Measurements from ENCODE around the gene KIF5B. TPM values are rescaled to one million over a fixed set of nuclear protein-coding genes. Genes with fewer than 3 reads are reported as not detected.

The KIF5B gene
- total RNA-seq, 2 experiments from 2014 or later, result 63.8 to 81.3 TPM

DNA sequence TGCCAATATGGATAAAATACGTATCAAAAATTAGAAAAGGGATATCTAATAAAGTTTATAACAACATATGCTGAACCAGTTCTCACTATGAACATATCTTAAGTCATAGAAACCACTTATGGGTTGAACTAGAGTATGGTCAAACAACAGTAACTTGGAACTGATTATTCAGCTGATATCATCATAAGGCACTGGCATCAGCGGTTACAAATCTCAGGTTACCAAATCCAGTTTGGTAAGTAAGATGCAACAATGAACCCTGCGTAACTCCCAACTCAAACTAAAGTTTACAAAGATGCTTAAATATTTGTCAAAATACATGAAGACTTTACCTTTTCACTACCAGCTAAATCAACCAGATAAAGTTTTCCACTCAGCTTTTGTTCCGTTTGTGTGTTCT lies 19.3 kb downstream of the KIF5B start:
- H3K4me1 ChIP-seq (ENCODE audit: insufficient read depth, low read length, poor library complexity, severe bottlenecking), result peaks cover 7% of the 10 kb centered on the region
- ChIA-PET POLR2A (interaction anchor here (0.6 to 1.2 kb wide), 5 partner anchors 8 to 196 kb away, joined by 3 to 6 read pairs (median 4); no protein-coding TSS in a partner anchor), CTCF (ENCODE audit: unreplicated experiment) (no interaction called here)
- no peaks in the 10 kb centered on the region for H3K9me3 ChIP-seq (ENCODE audit: low read length)
- no peak for DNase-seq (ENCODE audit: low spot score)
- H3K79me2 ChIP-seq (ENCODE audit: insufficient read depth, low read depth, low read length), result peaks cover 47% of the 10 kb centered on the region
- no peak overlapping the region for H3K4me3 ChIP-seq (ENCODE audit: low read depth, low read length, poor library complexity, severe bottlenecking)
- peaks cover 22% of the 10 kb centered on the region; the same call in 1 of the 2 replicates for H4K20me1 ChIP-seq (ENCODE audit: insufficient read depth, low read length)
- H2AFZ ChIP-seq (ENCODE audit: low read length), result no peak overlapping the region
- H3K36me3 ChIP-seq (ENCODE audit: insufficient read depth, low read length), result peaks cover 99% of the 10 kb centered on the region
- H3K27ac ChIP-seq (ENCODE audit: low read depth, low read length, poor library complexity, severe bottlenecking), result no peak overlapping the region
- H3K9me2 ChIP-seq (ENCODE audit: insufficient read depth, low read length), result no peaks in the 10 kb centered on the region
- H3K4me2 ChIP-seq (ENCODE audit: low read length), result no peak overlapping the region
- BruUV-seq (replicated peaks), result no TSS peak
- intact Hi-C loops (cut with micrococcal nuclease; ENCODE audit: unreplicated experiment), result no loop called here
- TF ChIP-seq CTCF (conservative IDR thresholded peaks at IDR 0.05; ENCODE audit: low read length) (no peak), EZH2phosphoT487 (IDR thresholded peaks at IDR 0.05; ENCODE audit: borderline replicate concordance, low read depth, low read length) (no peak)

DNA sequence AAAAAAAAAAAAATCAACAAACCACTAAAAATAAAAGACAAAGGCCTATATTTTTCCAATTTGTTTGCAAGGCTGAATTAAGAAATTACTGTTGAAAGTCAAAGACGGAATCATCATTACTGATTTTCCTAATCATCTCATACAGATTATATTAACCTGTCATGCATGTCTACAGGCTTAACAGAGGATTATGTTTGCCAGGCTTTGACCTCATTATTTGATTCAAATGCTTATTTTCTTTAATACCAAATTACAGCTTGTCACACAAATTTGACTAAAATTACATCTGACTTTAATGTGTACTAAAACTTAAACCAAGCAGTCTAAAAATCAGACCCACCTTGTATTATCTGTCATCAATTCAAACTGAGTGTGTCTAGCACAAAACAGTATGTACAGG lies 21.2 kb downstream of the KIF5B start:
- peaks cover 28% of the 10 kb centered on the region for H3K79me2 ChIP-seq (ENCODE audit: insufficient read depth, low read depth, low read length)
- no peak for TF ChIP-seq CTCF (conservative IDR thresholded peaks at IDR 0.05; ENCODE audit: low read length)
- no peak for TF ChIP-seq EZH2phosphoT487 (IDR thresholded peaks at IDR 0.05; ENCODE audit: borderline replicate concordance, low read depth, low read length)
- no TSS peak for BruUV-seq (replicated peaks)
- H3K4me1 ChIP-seq (ENCODE audit: insufficient read depth, low read length, poor library complexity, severe bottlenecking), result peaks cover 3% of the 10 kb centered on the region
- H4K20me1 ChIP-seq (ENCODE audit: insufficient read depth, low read length), result peaks cover 12% of the 10 kb centered on the region; the same call in 1 of the 2 replicates
- H3K9me3 ChIP-seq (ENCODE audit: low read length), result no peaks in the 10 kb centered on the region
- intact Hi-C loops (cut with micrococcal nuclease; ENCODE audit: unreplicated experiment), result no loop called here
- no peak overlapping the region for H2AFZ ChIP-seq (ENCODE audit: low read length)
- no peak overlapping the region for H3K4me3 ChIP-seq (ENCODE audit: low read depth, low read length, poor library complexity, severe bottlenecking)
- H3K4me2 ChIP-seq (ENCODE audit: low read length), result no peak overlapping the region
- ChIA-PET POLR2A (interaction anchor here (0.6 kb wide), 1 partner anchor 9 kb away, joined by 3 read pairs; no protein-coding TSS in a partner anchor), CTCF (ENCODE audit: unreplicated experiment) (no interaction called here)
- H3K9me2 ChIP-seq (ENCODE audit: insufficient read depth, low read length), result no peaks in the 10 kb centered on the region
- DNase-seq (ENCODE audit: low spot score), result no peak
- H3K36me3 ChIP-seq (ENCODE audit: insufficient read depth, low read length), result peaks cover 100% of the 10 kb centered on the region
- no peak overlapping the region for H3K27ac ChIP-seq (ENCODE audit: low read depth, low read length, poor library complexity, severe bottlenecking)

DNA sequence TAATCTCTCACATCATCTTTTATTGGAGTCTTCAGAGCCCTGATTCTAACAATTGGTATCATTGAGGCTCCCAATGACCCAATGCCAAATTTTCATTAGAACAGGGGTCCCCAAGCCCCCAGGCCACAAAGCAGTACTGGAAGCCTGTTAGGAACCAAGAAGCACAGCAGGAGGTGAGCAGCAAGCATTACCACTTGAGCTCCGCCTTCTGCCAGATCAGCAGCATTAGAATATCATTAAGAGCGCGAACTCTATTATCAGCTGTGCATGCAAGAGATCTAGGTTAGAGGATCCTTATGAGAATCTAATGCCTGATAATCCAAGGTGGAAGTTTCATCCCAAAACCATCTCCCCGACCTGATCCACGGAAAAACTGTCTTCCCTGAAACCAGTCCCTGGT lies 23.1 kb downstream of the KIF5B start:
- ChIA-PET CTCF (ENCODE audit: unreplicated experiment) (no interaction called here), POLR2A (no interaction called here)
- BruUV-seq (replicated peaks), result no TSS peak
- Histone ChIP-seq H3K4me2 (ENCODE audit: low read length) (no peak overlapping the region), H4K20me1 (ENCODE audit: insufficient read depth, low read length) (0 out of 2 replicates have a peak, but pooled peaks cover 6% of the 10 kb centered on the region), H3K27ac (ENCODE audit: low read depth, low read length, poor library complexity, severe bottlenecking) (no peak overlapping the region), H3K4me1 (ENCODE audit: insufficient read depth, low read length, poor library complexity, severe bottlenecking) (no peaks in the 10 kb centered on the region), H3K79me2 (ENCODE audit: insufficient read depth, low read depth, low read length) (peaks cover 17% of the 10 kb centered on the region; the same call in 1 of the 2 replicates), H3K9me2 (ENCODE audit: insufficient read depth, low read length) (no peaks in the 10 kb centered on the region), H3K36me3 (ENCODE audit: insufficient read depth, low read length) (peaks cover 100% of the 10 kb centered on the region), H2AFZ (ENCODE audit: low read length) (no peak overlapping the region), H3K9me3 (ENCODE audit: low read length) (no peaks in the 10 kb centered on the region), H3K4me3 (ENCODE audit: low read depth, low read length, poor library complexity, severe bottlenecking) (no peak overlapping the region)
- intact Hi-C loops (cut with micrococcal nuclease; ENCODE audit: unreplicated experiment), result loop anchor here (2.0 kb wide), 1 partner anchor 14 kb away; no protein-coding TSS in a partner anchor
- no peak for TF ChIP-seq CTCF (conservative IDR thresholded peaks at IDR 0.05; ENCODE audit: low read length)
- TF ChIP-seq EZH2phosphoT487 (IDR thresholded peaks at IDR 0.05; ENCODE audit: borderline replicate concordance, low read depth, low read length), result no peak
- no peak for DNase-seq (ENCODE audit: low spot score)
